Putamen (tissue), 1 donor: ENCODE data around the gene SCN10A.

ENCODE experiments used
- DNase-seq: peaks from one replicate; pipeline ENCODE4 v3.0.0-alpha.2; 2016; ENCODE audit warnings: low spot score

Gene SCN10A

DNA sequence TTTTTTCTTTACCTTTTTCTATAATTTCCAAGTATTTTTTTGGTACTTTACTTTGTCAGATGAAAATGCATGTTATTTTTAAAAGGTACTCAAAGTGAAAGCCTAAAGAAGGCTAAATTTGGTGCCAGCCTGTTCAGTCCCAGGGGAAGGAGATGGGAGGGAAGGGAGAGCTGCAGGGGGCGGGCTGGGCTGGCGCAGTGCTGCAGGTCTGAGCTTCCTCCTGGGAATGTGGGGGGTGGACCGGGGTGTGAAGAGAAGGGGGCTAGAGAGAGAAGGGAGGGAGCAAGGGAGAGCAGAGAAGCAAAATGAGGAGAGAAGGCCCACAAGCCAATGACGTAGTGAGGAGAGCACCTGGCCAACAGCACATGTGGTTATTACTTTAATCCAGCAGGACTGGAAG, 95.6 kb downstream of the SCN10A start:
- DNase-seq = no peak

DNA sequence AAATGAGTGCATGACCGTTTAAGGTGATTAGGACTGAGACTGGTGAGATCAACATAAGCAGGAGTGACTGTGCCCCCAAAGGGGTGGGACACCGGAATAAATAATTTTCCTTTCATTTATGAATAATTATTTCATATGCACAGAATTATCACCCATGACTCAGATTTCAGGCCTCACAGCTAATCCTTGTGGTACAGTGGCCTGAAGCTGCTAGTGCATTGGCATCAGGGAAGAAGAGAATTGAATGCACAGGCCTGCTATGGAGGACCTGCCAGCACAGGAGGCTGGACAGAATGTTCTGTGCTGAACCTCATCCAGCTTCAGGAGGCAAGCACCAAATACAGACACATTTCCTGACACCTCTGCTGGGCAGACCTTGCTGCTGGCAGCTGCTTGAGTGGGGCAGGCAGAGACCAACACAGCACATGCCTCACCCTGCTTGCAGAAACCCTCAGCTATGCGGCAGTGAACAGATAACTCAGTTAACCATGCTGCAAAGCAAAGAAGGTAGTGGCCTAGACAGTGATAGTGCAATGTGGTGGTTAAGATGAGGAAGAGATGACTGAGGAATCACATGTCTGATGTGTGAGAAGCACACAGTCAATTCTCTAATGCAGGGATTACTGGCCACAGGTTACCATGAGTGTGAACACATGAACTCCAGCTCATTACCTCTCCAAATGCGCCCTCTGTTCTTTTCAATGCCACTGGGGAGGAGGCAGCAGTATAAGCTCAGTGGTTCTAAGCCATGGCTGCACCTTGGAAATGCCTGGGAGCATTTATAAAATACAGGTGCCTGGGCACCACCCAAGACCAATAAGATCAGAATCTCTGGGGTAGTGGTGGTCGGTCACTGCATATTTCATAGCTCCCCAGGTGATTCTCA, 98.4 kb downstream of the SCN10A start:
- DNase-seq = no peak

DNA sequence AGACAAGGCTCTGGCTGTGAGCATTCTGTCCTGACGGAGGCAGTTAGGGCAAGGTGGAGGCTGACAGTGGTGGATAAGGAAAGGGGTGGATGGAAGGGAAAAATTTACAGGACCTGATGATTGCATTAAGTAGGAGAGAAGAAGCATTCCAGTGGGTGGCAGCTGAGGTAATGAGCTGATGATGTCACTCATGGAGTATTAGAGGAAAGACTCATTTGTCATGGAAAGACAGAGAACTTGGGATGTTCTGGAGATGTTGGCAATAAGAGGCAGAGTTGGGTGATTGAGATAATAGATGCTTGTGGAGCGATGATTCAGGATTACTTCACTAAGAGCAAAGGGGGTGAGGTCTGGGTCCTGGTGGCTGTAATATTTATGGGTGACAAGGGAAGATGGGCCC, 102.9 kb downstream of the SCN10A start:
- no peak for DNase-seq

DNA sequence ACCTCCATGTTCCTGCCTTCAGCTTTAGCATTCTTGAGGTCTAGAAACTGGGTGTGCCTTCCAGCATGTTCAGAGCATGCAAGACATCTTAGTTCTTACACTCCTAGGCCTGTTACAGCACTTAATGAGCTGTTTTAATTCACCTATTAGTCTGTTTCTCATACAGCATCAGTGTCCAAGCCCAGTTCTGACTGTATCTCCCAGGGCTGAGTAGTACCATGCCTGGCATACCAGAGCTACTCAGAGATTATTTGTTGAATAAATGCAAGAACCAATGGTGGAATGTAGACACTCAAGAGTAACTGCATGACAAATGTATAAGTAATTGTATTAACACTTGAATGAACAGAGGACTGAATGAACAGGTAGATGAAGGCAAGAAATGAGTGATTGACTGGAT, 104.7 kb downstream of the SCN10A start:
- no peak for DNase-seq

DNA sequence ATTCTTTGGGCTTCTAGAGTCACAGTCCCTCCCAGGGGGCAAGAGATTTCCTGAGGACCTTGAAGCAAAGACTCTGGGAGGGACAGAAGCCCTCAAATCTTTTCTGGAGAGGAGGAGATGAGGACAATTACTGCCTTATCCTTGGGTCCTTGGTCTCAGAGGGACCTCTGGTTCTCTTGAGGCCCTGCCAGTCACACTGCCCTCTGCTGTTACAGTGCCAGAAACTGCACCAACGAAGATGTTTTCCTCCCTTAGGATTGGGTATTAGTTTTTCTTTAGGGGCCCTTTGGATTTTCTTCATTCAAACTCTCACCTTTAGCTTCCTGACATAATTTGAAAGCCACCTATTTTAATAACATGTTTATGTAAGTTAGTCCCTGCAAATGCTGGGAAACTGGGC, 108.3 kb downstream of the SCN10A start:
- no peak for DNase-seq

DNA sequence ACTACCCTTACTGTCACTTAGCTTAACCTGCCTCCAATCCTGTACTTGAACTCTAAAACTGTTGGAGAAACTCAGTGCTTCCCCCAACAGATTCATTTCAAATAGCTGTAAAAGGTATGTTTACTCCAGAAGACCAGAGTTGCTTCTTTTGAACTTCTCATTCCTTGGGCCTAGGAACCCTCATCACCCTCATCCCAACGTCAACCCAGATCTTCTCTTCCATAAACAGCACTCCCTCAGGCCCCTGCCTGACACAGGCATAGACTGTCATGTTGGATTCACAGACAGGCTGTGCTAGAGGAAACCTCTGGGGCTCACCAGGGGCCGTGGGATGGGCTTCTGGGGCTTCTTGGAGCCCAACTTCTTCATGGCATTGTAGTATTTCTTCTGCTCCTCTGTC, 109.1 kb downstream of the SCN10A start:
- no peak for DNase-seq

DNA sequence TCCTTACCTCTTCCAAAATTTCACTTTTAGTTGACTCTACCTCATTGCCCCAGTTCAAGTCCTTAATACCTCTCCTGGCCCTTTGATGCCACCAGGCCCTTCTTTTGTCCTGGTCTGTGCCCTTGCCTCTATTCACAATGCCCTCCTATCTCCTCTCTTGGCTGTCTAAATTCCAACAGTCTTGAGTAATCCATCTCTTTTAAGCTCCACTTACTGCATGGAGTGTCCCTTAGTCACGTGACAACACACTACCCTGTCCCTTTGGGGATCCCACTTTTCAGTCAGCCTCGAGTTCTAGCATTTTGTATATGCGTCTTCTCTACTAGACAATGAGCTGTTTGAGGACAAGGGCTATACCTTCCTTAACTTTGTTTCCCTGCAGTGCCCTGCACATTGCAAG, 113.8 kb downstream of the SCN10A start:
- no peak for DNase-seq

DNA sequence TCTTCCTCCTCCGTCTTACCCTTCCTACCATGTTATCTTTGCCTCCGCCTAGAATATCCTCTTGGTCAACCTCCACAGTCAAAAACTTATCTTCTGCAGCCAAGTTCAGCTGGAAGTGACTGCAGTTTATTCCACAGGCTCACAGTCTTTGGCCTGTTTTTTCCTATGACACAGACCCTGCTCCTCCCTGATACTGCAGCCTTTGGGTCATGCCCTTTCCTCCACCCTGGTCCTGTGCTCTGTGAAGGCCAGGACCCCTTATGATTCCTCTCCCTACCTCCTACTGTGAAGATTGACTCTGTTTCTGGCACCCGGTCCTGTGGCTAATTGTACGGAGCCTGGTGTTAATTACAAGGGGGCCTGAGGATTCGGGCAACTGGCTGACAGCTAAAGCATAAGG, 117.3 kb downstream of the SCN10A start:
- no peak for DNase-seq

DNA sequence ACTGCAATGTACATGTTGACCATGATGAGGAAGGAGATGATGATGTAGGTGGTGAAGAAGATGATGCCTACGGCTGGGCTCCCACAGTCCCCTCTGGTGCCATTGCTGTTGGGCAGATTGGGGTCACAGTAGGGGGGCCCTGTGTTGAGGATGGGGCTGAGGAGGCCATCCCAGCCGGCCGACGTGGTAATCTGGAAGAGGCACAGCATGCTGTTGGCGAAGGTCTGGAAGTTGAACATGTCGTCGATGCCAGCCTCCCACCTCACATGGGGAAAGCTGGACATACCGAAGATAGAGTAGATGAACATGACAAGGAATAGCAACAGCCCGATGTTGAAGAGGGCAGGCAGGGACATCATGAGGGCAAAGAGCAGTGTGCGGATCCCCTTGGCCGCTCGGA, 118.0 kb downstream of the SCN10A start:
- no peak for DNase-seq

DNA sequence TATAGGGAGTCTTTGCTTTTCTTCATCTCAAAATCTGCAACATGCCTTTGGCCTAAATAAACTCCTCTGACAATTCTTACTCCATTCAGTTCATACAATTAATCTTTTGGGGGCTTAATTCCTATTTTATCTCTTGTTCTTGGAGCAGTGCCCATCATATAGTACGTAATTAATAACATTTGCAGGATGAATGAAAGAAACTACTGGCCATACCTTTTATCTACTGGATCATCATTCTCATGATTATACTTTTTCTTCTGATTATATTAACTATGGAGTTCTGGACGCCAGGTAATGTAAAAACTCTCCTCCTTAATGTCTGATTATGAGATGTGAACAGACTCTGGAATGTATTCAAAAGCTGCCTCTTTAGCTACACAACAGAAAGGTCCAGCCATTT, 120.0 kb downstream of the SCN10A start:
- DNase-seq = no peak

DNA sequence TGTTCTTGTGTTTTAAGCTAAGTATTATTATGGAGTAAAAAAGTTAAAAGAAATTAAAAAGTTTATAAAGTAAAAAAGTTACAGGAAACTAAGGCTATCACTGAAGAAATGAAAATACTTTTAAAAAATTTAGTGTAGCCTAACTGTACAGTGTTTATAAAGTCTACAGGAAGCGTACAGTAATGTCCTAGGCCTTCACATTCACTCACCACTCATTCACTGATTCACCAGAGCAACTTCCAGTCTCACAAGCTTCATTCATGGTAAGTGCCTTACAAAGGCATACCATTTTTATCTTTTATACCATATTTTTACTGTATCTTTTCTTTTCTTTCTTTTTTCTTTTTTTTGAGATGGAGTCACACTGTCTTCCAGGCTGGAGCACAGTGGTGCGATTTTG, 125.8 kb downstream of the SCN10A start:
- DNase-seq = no peak

DNA sequence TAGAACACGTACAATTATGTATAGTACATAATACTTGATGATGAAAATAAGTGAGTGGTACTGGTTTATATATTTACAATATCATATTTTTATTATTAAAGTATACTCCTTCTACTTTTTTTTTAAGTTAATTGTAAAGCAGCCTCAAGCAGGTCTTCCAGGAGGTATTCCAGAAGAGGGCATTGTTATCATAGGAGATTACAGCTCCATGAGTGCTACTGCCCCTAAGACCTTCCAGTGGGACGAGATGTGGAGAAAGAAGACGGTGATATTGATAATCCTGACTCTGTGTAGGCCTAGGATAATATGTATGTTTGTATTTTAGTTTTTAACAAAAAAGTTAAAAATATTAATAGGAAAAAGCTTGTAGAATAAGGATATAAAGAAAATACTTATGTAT, 126.2 kb downstream of the SCN10A start:
- DNase-seq = no peak

DNA sequence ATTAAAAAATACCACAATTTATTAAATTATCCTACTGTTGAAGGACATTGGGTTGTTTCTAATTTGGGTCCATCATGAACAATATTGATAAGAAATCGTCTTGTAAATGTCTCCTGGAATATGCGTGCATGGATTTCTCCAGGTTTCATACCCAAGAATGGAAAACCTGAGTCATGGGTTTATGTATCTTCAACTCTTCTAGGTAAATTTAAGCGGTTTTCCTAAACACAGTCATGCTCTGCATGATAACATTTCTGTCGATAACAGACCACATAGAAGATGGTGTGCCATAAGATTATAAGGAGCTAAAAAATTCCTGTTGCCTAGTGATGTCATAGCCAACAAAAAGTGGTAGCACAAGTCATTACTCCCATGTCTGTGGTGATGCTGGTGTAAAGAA, 126.7 kb downstream of the SCN10A start:
- DNase-seq = no peak

DNA sequence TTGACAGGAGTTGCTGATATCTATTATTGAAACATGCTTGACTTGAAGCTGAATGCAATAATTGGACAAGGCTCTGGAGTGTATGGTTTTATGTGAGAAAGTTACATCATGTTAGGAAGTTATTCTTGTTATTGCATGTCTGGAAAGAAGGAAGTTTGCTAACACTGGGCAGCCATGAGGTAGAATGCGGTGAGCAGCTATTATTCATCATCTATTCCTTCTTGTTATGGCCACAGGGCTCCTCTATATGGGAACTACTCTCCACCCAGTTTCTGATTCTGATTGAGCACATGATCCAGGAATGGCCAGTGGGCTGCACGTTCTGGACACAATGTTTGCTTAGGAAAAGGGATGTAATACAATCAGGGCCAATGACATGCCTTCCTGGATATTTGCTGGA, 128.7 kb downstream of the SCN10A start:
- DNase-seq = no peak

DNA sequence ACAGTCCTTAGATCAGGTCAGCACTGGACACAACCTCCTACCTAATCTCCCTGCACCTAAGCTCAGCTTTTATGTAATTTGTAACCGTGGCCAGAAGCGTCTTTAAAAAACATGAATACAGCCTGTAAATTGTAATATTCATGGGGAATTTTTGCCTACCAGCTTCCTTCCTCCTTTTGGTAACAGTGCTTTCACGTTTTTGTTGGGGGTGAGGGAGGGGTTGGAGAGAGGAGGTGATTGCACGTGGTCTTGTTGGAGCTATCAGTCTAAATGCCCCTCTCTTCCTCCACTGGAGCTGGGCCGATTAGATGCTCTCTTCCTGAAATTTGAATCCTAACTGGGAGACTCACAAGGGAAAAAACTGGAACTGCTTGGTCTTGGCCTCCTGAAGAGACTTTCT, 131.5 kb downstream of the SCN10A start:
- DNase-seq = no peak

DNA sequence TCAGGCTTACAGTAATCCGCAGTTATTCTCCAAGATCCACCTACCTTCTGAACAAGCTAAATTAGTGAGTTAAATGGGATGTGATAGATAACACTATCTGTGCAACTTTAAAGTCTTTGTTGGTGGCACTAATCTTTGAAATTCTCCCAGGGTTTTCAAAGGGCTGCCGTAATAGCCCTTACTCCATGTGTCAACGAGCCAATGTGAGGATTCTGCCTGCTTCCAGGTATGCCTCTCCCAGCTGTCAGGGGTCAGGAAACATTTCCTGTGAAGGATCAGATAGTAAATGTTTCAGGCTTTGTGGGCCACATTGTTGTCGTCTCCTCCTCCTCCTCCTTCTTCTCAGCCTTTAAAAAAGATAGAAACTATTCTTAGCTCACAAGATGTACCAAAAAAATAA, 146.3 kb downstream of the SCN10A start:
- no peak for DNase-seq

DNA sequence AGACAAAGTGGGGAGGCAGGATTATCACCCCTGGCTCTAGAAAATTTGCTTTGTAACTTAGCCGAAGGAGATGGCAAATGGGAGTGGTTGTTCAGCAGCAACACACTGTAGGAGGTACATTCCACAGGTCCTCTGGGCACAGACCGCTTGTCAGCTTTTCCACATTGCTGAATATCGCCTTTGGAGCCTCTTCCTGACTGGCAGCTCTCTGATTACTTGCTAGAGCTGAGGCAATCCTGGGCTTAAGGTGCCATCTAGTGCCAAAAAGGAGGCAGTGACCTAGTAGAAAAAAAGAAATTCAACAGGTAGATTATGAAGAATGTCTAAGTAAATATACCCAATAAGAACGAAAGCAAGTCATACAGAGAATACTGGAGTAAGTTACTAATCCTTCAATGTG, 153.5 kb downstream of the SCN10A start:
- DNase-seq = no peak

DNA sequence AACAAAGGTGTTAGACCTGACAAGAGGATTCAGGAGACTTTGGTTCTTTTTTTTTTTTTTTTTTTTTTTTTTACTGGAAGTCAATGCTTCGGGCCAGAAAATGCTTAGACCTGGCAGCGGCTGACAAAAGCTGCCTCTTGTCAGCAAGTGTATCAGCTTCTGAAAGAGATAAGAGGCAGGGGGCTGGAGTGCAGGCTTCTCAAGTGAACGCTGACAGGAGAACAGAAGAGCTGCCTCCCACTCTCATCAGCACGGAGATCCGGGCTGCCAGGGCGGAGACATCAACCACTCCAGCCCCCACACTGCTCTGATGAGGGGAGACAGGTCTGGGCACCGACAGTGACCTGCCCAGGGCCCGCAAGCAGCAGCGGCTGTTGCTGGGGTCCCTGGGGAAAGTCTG, 157.2 kb downstream of the SCN10A start:
- no peak for DNase-seq

DNA sequence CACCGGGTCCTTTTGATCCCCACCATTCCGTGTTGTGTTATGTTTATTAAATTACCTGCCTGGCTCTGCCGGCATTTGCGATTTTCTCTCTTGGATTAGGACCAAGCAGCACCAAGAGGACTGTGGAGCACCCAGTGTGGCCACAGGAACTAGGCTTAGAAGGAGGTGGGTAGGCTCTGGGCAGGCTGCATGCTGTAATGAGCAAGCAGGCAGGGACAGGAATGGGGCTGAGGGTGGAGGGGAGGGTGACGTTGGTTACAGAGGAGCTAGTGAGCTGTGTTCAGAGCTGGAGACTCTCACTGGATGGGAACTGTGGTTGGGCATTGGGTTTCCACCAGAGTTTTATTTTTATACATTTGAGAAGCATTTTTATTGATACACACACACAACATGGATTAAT, 158.6 kb downstream of the SCN10A start:
- DNase-seq = no peak

DNA sequence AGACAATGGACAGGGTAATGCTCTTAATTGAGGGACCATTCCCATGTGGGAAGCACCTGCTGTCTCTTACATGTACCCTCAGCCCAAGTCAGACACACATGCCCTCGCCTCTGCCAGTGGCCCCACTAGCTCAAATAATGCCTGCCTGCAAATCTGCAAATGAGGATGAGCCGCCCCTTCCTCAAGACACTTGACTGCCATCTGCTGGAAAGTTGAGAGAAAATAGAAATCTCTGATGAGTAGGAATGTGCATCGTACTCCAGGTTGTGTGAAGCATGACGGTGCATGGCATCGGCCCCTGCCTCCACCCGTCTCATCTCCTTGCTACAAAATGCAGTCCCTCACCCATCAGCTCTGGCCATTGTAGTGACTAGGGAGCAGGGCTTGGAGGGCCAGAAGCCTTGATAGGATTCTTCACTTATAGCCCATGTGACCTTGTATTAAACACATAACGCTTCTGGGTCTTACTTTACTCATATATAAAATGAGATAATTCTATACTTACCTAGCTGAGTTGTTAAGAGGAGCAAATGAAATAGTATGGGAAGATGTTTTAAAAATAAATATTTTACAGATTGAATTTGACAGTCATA, 160.2 kb downstream of the SCN10A start:
- no peak for DNase-seq

DNA sequence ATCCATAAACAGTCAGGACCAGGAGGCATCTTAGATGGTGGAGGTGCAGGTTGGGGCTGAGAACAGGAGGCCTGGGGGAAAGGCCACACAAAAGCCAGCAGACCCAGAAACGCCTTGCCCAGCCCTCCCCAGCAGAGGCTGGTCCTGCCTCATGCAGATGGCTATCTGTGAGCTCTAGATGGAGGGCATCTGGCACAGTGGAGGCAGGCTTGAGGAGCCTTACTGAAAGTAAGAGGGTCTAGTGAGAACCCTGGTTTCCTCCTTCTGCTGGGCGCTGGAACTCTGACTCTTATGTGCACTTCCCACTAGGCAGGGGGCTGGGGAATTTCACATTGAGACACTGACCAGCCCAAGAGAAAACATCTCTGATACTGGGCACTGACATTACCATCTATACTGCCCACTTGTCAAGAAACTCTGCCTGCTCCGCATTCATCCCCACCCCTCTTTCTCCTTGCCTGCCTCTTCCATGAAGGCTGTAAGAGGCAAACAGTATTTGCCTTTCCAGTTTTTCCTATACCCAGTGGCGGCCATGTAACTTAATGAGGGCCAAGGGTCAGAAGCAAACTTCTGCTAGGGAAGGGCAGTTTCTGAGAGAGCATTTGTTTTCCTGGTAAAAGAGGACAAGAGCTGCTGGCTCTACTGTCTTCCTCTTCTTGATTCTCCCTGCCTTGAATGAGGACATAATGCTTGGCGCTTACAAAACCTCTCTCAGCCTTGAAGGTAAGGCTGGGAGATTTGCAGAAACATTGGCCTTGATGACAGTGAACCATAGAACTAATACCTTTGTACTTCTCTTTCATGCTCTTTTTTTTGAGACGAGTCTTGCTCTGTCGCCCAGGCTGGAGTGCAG, 162.1 kb downstream of the SCN10A start:
- no peak for DNase-seq

DNA sequence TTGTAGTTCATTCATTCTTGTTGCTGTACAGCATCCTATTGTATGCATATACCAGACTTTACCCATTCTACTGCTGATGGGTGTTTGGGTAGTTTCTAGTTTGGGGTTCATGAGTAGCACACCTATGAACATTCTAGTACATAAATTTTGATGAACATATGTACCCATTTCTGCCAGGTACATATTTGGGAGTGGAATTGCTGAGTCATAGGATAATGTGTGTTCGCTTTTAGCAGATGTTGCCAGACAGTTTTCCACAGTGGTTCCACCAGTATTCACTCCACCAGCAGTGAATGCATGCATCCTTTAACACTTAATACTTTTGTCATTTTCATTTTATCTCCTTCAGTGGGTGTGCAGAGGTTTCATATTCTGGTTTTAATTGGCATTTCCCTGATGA, 163.1 kb downstream of the SCN10A start:
- no peak for DNase-seq
